HG03378 (cell line): ENCODE measurements around the gene FAM3C.
A peak's percentile ranks its signal among the peaks of the same experiment; 100 is the strongest.

Experiments
- ATAC-seq: cut with Tn5 transposase; IDR thresholded peaks from one replicate; pipeline ENCODE4 v1.9.1; 2021; ENCODE audit warnings: mild to moderate bottlenecking, moderate library complexity; ENCODE audit not compliant: unreplicated experiment

Gene FAM3C

DNA sequence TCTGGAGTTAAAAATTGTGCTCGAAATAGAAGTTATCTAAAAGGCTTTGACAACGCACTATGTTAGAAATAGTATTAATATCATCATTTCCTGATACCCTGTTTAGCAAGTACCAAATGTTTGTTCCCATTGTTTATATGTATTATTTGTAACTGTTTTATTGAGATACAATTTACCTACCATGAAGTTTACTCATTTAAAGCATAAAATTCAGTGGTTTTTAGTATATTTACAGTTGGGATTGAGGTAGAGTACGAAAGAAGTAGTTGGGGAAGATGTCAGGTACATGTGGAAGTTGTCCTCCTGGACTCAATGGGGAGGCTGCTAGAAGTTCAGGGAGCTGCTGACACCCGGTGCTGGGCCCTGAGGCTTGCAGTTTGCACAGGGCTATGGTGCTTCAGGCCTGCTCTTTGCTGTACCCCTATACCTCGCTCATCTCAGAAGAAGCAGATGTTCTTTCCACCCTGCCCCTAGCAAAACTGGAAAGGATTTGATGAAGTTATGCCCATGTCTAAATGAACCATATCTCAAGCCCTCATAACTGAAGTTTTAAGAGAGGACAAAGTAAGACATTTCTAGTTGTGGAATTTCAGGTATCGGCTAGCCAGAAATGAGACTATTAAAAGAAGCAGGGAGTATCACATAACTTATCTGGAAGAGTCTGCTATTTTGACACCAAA, 92.5 kb downstream of the FAM3C start:
- no peak for ATAC-seq

GRCh38 chr7:121302214-121302745, 93.8 kb downstream of the FAM3C start:
- peak; percentile 96 for ATAC-seq

DNA sequence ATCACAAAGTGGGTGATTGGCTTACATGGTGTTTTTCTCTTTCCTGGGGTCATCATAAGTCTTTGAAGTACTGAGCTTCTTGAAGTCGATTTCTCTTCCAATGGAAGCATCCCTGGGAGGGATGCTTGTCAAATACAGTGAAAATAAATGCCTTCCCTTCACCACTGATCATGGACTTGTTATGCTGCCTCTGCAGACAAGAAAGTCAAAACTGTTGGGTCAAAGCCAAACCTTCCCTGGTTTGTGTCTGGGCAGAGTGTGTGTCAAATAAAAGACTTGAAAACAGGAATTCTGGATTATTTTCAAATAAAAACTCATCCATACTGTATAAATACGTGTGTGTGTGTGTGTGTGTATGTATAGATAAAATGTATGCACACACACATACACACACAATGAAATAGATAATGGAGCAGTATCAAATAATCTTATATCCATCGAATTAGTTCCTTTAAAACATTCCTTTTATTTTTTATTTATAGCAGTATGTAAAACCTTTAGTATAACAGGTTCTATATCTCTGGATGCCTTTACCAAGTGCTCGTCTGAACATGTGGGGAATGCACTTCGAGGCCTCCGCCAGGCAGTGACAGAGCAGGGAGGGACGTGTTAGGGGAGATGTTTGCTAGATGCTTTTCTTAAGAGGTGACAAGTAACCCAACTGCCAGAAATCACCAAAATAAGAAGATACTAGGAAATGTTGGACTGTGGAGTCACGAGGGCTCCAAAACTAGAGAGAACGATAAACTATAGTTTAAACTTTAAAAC, 94.5 kb downstream of the FAM3C start:
- ATAC-seq: no peak

DNA sequence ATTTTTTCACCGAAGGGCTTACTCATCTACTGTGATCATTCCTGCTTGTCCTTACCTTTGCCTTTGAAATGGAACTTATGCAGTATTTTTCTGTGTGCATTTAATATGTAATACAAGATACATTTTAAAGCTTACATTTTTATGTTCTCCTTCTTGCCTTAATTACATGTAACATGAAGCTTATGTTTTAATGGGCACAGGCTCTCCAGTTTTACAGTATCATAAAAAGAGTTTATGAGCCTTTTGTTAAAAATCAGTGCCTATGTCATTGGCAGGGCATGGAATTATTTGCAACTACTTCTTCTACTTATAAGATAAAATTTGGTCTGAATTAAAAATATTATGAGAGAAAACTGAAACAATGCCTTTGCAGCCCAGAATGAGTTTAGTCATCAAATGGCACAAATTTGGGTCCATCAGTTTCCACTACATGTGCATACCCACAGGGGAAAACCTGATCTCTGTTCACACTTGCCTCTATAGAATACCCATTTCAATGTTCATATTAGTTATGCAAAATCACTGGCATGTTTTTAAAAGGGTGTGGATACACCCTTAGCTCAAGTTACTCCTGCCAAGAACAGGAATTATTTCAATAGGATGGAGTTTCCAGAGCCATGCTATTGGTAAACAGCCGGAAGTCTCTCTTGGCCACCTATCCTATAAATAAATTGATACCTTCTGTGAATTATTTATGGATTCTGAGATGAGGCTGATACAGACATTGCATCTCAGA, 95.3 kb downstream of the FAM3C start:
- ATAC-seq: no peak
